ENCODE measurements around the gene MED9.
"Not testable (repeated sequence)": the region's sequence is repeated elsewhere in the genome, so short reads cannot be mapped to it uniquely, and the experiment has no call there.

The MED9 gene

GRCh38 chr17:17456251-17456650 is 20.5 kb upstream of the MED9 start:
- DNase-seq, result no peak

GRCh38 chr17:17457680-17458079 is 19.1 kb upstream of the MED9 start:
- DNase-seq, result no peak

GRCh38 chr17:17460038-17460437 is 16.8 kb upstream of the MED9 start:
- no peak for DNase-seq

- DNase-seq, result no peak
Observed at GRCh38 chr17:17462048-17462824, 14.6 kb upstream of the MED9 start.

GRCh38 chr17:17463821-17464220 is 13.0 kb upstream of the MED9 start:
- no peak for DNase-seq

- not testable (repeated sequence) for DNase-seq
Observed at GRCh38 chr17:17465878-17466277, 10.9 kb upstream of the MED9 start.

GRCh38 chr17:17466511-17466910 is 10.3 kb upstream of the MED9 start:
- no peak for DNase-seq

GRCh38 chr17:17467016-17467415 is 9.8 kb upstream of the MED9 start:
- no peak for DNase-seq

GRCh38 chr17:17467720-17468119 is 9.1 kb upstream of the MED9 start:
- DNase-seq, result no peak

GRCh38 chr17:17468217-17469010 is 8.4 kb upstream of the MED9 start:
- no peak for DNase-seq

- no peak for DNase-seq
Observed at GRCh38 chr17:17469358-17469757, 7.4 kb upstream of the MED9 start.

- no peak for DNase-seq
Observed at GRCh38 chr17:17469996-17470395, 6.8 kb upstream of the MED9 start.

GRCh38 chr17:17472333-17472920 is 4.4 kb upstream of the MED9 start:
- DNase-seq, result no peak

- DNase-seq, result no peak
Observed at GRCh38 chr17:17474341-17474740, 2.5 kb upstream of the MED9 start.

- DNase-seq, result no peak
Observed at GRCh38 chr17:17479209-17479608, 2.4 kb downstream of the MED9 start.

GRCh38 chr17:17480593-17481148 is 3.9 kb downstream of the MED9 start:
- DNase-seq, result no peak

- DNase-seq, result no peak
Observed at GRCh38 chr17:17481860-17482259, 5.1 kb downstream of the MED9 start.

- DNase-seq, result no peak
Observed at GRCh38 chr17:17484451-17484899, 7.7 kb downstream of the MED9 start.

GRCh38 chr17:17485420-17485819 is 8.6 kb downstream of the MED9 start:
- no peak for DNase-seq

GRCh38 chr17:17486416-17486815 is 9.6 kb downstream of the MED9 start:
- not testable (repeated sequence) for DNase-seq

GRCh38 chr17:17487998-17488397 is 11.2 kb downstream of the MED9 start:
- DNase-seq, result no peak

- no peak for DNase-seq
Observed at GRCh38 chr17:17491031-17491471, 14.3 kb downstream of the MED9 start.

- no peak for DNase-seq
Observed at GRCh38 chr17:17491546-17491988, 14.8 kb downstream of the MED9 start.
